NB4 (cell line): Measurements from ENCODE around the gene XXYLT1.

Source experiments
- DNase-seq: peaks from one replicate; pipeline ENCODE4 v3.0.0; 2010; ENCODE audit warnings: low read depth
- H3K4me3 ChIP-seq: one replicate; pipeline ENCODE4 v1.5.1; 2011; ENCODE audit warnings: mild to moderate bottlenecking, low read depth, low read length, moderate library complexity
- CTCF ChIP-seq: IDR thresholded peaks from one replicate; pipeline ENCODE4 v1.5.1; 2012; ENCODE audit warnings: low read depth, low read length
- MAX ChIP-seq: IDR thresholded peaks from 2 replicates; pipeline ENCODE4 v1.6.1; 2011; ENCODE audit warnings: low read depth, low read length
- MYC ChIP-seq: IDR thresholded peaks from 2 replicates; pipeline ENCODE4 v1.6.1; 2011; ENCODE audit warnings: low read depth, low read length
- POLR2A ChIP-seq: IDR thresholded peaks from 2 replicates; pipeline ENCODE4 v1.6.1; 2011; ENCODE audit warnings: mild to moderate bottlenecking; ENCODE audit not compliant: insufficient read length; ENCODE audit errors: extremely low read depth

XXYLT1 gene

GRCh38 chr3:195245531-195245951, 25.4 kb downstream of the XXYLT1 start:
- no peak overlapping the region for H3K4me3 ChIP-seq
- no peak for TF ChIP-seq MYC
- TF ChIP-seq MAX = no peak
- TF ChIP-seq CTCF = no peak
- no peak for TF ChIP-seq POLR2A
- no peak for DNase-seq

- H3K4me3 ChIP-seq = no peak overlapping the region
- no peak for DNase-seq
- no peak for TF ChIP-seq CTCF
- TF ChIP-seq MYC = no peak
- no peak for TF ChIP-seq MAX
- no peak for TF ChIP-seq POLR2A
Measured at GRCh38 chr3:195241592-195242355, 29.2 kb downstream of the XXYLT1 start.

- TF ChIP-seq MYC = no peak
- TF ChIP-seq CTCF = no peak
- no peak for TF ChIP-seq MAX
- no peak for TF ChIP-seq POLR2A
- DNase-seq = no peak
Measured at GRCh38 chr3:195240939-195241338, 30.0 kb downstream of the XXYLT1 start.

GRCh38 chr3:195240171-195240701, 30.7 kb downstream of the XXYLT1 start:
- no peak for DNase-seq
- no peak for TF ChIP-seq MYC
- TF ChIP-seq POLR2A = no peak
- no peak for TF ChIP-seq CTCF
- TF ChIP-seq MAX = no peak
- H3K4me3 ChIP-seq = no peak overlapping the region

More at GRCh38 chr3:195240939-195241338, 30.0 kb downstream of the XXYLT1 start:
- H3K4me3 ChIP-seq = no peak overlapping the region

- DNase-seq = no peak
- TF ChIP-seq MAX = no peak
- no peak for TF ChIP-seq POLR2A
- TF ChIP-seq CTCF = no peak
- no peak for TF ChIP-seq MYC
Measured at GRCh38 chr3:195239121-195239520, 31.8 kb downstream of the XXYLT1 start.

More at GRCh38 chr3:195239121-195239520, 31.8 kb downstream of the XXYLT1 start:
- H3K4me3 ChIP-seq = no peak overlapping the region
